Ectodermal cell (in vitro differentiated cells): Measurements from ENCODE around the gene PCDHB14. TPM values are rescaled to one million over a fixed set of nuclear protein-coding genes. Genes with fewer than 3 reads are reported as not detected.
"Not testable (repeated sequence)": the region's sequence is repeated elsewhere in the genome, so short reads cannot be mapped to it uniquely, and the experiment has no call there.

ENCODE experiments used
- H3K27ac ChIP-seq: 2 replicates; pipeline ENCODE4 v1.7.0; 2013; ENCODE audit warnings: mild to moderate bottlenecking, low read depth, low read length; ENCODE audit not compliant: insufficient read depth, poor library complexity, severe bottlenecking
- H3K27me3 ChIP-seq: 2 replicates; pipeline ENCODE4 v1.7.0; 2013; ENCODE audit warnings: mild to moderate bottlenecking, low read length; ENCODE audit not compliant: insufficient read depth, control insufficient read depth, poor library complexity, severe bottlenecking
- H3K36me3 ChIP-seq: one replicate; pipeline ENCODE4 v1.7.0; 2013; ENCODE audit warnings: low read length; ENCODE audit not compliant: control insufficient read depth, insufficient read depth
- H3K4me1 ChIP-seq: one replicate; pipeline ENCODE4 v1.7.0; 2013; ENCODE audit warnings: low read length; ENCODE audit not compliant: control insufficient read depth, insufficient read depth
- H3K4me3 ChIP-seq: 2 replicates; pipeline ENCODE4 v1.7.0; 2013; ENCODE audit warnings: low read depth, low read length, control low read depth; ENCODE audit not compliant: insufficient read depth
- H3K9me3 ChIP-seq: 2 replicates; pipeline ENCODE4 v1.7.0; 2013; ENCODE audit warnings: mild to moderate bottlenecking, low read length, moderate library complexity; ENCODE audit not compliant: control insufficient read depth
- WGBS, 2 experiments: methylation state at CpG; one replicate each; pipeline ENCODE4 v1.1.7; 2013; ENCODE audit warnings: missing lambda C conversion rate in 2 of 2; 5-methylcytosine and 5-hydroxymethylcytosine counted together
- polyA plus RNA-seq, 4 experiments: library from polyadenylated mRNA; stranded (reverse); fragments of 50-300 nt; gene quantifications; one replicate each; pipeline ENCODE4 v1.2.3, GENCODE V29; 2013

The PCDHB14 gene
- 5.0 TPM for polyA plus RNA-seq (2013, experiment 1 of 4)
- polyA plus RNA-seq (2013, experiment 2 of 4), result 4.8 TPM
- polyA plus RNA-seq (2013, experiment 3 of 4), result 4.3 TPM
- 5.8 TPM for polyA plus RNA-seq (2013, experiment 4 of 4)

DNA sequence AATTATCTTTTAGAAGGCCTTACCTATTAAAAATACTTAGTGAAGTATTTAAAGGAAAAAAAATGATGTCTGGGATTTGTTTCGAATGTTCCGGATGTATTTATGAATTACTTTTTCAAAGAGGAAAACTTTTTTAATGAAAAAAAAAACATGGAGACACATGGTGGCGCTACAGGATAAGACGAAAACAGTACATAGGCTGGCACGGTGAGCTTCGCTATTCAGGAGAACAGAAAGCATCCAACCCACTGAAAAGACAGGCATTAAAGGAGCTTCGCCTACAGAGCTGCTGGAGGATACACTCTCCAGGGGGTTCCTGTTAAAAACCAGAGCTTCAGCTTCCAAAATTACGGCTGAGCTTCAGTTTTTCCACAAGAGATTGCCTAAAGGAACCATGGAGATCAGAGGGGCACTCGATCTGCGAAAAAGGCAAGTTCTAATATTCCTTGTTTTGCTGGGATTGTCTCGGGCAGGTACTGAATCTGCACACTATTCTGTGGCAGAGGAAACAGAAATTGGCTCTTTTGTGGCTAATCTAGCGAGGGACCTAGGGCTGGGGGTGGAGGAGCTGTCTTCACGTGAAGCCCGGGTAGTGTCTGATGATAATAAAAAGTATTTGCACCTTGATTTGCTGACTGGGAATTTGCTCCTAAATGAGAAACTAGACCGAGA lies at the start of gene PCDHB14:
TSS of gene PCDHB14 (plus strand) at position 232 of the 672 bp plus-strand sequence. CDS start at position 395, 163 bp downstream.
- no peaks in the 10 kb centered on the region for H3K36me3 ChIP-seq
- no peaks in the 10 kb centered on the region for H3K27me3 ChIP-seq
- H3K27ac ChIP-seq, result no peak within 1 kb of the TSS
- no peaks in the 10 kb centered on the region for H3K9me3 ChIP-seq
- WGBS, 2 experiments, result 46 to 47% methylated on average over 15 of the region's 15 CpGs
- H3K4me1 ChIP-seq, result no peaks in the 10 kb centered on the region
- H3K4me3 ChIP-seq, result peak within 1 kb of the TSS; percentile 14

DNA sequence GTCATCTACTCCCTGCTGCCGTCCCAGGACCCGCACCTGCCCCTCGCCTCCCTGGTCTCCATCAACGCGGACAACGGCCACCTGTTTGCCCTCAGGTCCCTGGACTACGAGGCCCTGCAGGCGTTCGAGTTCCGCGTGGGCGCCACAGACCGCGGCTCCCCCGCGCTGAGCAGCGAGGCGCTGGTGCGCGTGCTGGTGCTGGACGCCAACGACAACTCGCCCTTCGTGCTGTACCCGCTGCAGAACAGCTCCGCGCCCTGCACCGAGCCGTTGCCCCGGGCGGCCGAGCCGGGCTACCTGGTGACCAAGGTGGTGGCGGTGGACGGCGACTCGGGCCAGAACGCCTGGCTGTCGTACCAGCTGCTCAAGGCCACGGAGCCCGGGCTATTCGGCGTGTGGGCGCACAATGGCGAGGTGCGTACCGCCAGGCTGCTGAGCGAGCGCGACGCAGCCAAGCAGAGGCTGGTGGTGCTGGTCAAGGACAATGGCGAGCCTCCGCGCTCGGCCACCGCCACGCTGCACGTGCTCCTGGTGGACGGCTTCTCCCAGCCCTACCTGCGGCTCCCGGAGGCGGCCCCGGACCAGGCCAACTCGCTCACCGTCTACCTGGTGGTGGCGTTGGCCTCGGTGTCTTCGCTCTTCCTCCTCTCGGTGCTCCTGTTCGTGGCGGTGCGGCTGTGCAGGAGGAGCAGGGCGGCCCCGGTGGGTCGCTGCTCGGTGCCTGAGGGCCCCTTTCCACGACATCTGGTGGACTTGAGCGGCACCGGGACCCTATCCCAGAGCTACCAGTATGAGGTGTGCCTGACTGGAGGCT lies 48.6 kb upstream of the PCDHB14 start:
- not testable (repeated sequence) for H3K4me3 ChIP-seq, H3K27ac ChIP-seq, H3K4me1 ChIP-seq, H3K27me3 ChIP-seq, H3K36me3 ChIP-seq, H3K9me3 ChIP-seq
- 95% methylated on average over 79 of the region's 79 CpGs for WGBS, 2 experiments

DNA sequence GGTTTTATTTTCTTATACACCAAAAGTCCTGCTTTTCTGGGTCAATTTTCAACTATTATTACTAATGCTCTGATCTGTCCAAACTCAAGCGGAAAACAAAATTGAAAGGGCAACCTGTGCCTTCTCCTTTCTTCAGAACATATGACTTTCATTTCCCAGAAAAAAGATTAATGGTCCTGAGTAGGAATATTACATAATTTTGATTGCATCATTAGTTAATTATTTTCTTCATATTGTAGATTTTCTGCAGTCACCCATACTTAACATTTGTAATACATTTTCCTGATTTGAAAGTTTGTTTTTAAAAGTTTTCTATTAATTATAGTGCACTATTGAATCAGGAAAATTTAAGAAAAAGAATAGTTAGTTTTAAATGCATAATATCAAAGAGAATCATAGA lies 47.2 kb upstream of the PCDHB14 start:
- WGBS, 2 experiments, result 95 to 100% methylated on average over 1 of the region's 1 CpG
- Histone ChIP-seq H3K36me3 (no peaks in the 10 kb centered on the region), H3K4me3 (no peak overlapping the region), H3K27ac (no peak overlapping the region), H3K9me3 (no peaks in the 10 kb centered on the region), H3K4me1 (no peaks in the 10 kb centered on the region), H3K27me3 (no peaks in the 10 kb centered on the region)

DNA sequence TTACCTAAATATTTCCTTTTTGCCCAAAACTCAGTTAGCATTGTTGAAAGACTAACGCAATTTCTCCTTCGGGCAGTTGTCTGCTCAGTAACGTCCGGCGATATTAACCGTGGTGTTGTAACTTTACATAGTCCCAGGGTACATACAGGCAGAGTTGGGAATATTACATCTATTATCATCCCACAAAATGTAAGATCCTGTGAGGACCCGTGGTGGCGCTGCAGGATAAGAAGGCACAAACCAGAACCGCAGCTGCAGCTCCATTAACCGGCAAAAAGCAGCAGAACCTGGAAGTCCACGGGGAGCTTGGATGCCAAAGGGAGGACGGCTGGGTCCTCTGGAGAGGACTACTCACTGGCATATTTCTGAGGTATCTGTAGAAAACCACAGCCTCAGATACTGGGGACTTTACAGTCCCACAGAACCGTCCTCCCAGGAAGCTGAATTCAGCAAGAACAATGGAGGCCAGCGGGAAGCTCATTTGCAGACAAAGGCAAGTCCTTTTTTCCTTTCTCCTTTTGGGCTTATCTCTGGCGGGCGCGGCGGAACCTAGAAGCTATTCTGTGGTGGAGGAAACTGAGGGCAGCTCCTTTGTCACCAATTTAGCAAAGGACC lies 45.5 kb upstream of the PCDHB14 start, which contains the start of gene PCDHB8:
TSS of gene PCDHB8 (plus strand) at position 214 of the 615 bp plus-strand sequence. CDS start at position 459, 245 bp downstream.
- H3K4me3 ChIP-seq, H3K36me3 ChIP-seq, H3K9me3 ChIP-seq, H3K27ac ChIP-seq, H3K4me1 ChIP-seq, H3K27me3 ChIP-seq: not testable (repeated sequence)
- WGBS, 2 experiments, result 84 to 86% methylated on average over 12 to 14 of the region's 18 CpGs

DNA sequence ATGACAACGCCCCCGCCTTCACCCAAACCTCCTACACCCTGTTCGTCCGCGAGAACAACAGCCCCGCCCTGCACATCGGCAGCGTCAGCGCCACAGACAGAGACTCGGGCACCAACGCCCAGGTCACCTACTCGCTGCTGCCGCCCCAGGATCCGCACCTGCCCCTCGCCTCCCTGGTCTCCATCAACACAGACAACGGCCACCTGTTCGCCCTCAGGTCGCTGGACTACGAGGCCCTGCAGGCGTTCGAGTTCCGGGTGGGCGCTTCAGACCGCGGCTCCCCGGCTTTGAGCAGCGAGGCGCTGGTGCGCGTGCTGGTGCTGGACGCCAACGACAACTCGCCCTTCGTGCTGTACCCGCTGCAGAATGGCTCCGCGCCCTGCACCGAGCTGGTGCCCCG lies 43.8 kb upstream of the PCDHB14 start:
- H3K4me3 ChIP-seq, H3K27me3 ChIP-seq, H3K27ac ChIP-seq, H3K4me1 ChIP-seq, H3K36me3 ChIP-seq, H3K9me3 ChIP-seq: not testable (repeated sequence)
- 94 to 96% methylated on average over 26 to 27 of the region's 39 CpGs for WGBS, 2 experiments

DNA sequence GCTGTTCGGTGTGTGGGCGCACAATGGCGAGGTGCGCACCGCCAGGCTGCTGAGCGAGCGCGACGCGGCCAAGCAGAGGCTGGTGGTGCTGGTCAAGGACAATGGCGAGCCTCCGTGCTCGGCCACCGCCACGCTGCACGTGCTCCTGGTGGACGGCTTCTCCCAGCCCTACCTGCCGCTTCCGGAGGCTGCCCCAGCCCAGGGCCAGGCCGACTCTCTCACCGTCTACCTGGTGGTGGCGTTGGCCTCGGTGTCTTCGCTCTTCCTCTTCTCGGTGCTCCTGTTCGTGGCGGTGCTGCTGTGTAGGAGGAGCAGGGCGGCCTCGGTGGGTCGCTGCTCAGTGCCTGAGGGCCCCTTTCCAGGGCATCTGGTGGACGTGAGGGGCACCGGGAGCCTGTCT lies 43.3 kb upstream of the PCDHB14 start:
- not testable (repeated sequence) for H3K27ac ChIP-seq, H3K4me3 ChIP-seq, H3K9me3 ChIP-seq, H3K27me3 ChIP-seq, H3K4me1 ChIP-seq, H3K36me3 ChIP-seq
- 93% methylated on average over 29 to 31 of the region's 32 CpGs for WGBS, 2 experiments

DNA sequence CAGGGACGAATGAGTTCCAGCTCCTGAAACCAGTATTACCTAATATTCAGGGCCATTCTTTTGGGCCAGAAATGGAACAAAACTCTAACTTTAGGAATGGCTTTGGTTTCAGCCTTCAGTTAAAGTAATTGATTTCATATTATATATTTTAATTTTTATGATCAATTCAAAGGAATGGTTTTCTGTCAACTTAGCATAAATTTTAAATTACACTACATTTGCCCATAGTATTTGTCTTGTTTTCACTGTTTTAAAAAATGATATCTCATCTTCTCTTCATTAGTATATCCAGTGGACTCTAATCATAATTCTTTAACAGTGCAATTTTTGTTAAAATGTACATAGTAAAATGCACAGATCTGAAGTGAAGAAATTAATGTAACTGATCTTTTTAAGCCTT lies 42.8 kb upstream of the PCDHB14 start:
- Histone ChIP-seq H3K27me3 (no peaks in the 10 kb centered on the region), H3K36me3 (no peaks in the 10 kb centered on the region), H3K9me3 (no peaks in the 10 kb centered on the region), H3K4me3 (no peak overlapping the region), H3K4me1 (no peaks in the 10 kb centered on the region), H3K27ac (no peak overlapping the region)
- 74 to 84% methylated on average over 1 of the region's 1 CpG for WGBS, 2 experiments

DNA sequence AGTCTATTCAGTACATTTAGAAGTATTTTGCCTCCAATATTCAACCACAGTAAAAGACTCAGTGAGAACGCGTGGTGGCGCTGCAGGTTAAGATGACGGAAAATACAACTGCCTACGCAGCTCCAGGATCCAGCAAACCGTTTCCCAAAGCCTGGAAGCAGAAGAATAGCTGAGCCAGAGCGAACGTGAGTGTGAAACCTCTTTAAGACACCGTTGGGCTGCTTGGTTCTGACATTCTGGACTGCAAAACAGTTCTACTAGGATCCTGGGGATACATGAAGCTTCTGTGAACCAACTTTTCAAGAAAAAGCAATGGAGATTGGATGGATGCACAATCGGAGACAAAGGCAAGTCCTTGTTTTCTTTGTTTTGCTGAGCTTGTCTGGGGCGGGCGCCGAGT lies 40.9 kb upstream of the PCDHB14 start, which contains the start of gene PCDHB16:
TSS of gene PCDHB16 (plus strand) at position 140 of the 400 bp plus-strand sequence. CDS start at position 313, 173 bp downstream.
- H3K9me3 ChIP-seq, result no peaks in the 10 kb centered on the region
- no peaks in the 10 kb centered on the region for H3K4me1 ChIP-seq
- no peaks in the 10 kb centered on the region for H3K36me3 ChIP-seq
- no peak within 1 kb of the TSS for H3K27ac ChIP-seq
- H3K4me3 ChIP-seq, result peak within 1 kb of the TSS; percentile 14
- 55 to 60% methylated on average over 13 of the region's 13 CpGs for WGBS, 2 experiments
- H3K27me3 ChIP-seq, result no peaks in the 10 kb centered on the region

DNA sequence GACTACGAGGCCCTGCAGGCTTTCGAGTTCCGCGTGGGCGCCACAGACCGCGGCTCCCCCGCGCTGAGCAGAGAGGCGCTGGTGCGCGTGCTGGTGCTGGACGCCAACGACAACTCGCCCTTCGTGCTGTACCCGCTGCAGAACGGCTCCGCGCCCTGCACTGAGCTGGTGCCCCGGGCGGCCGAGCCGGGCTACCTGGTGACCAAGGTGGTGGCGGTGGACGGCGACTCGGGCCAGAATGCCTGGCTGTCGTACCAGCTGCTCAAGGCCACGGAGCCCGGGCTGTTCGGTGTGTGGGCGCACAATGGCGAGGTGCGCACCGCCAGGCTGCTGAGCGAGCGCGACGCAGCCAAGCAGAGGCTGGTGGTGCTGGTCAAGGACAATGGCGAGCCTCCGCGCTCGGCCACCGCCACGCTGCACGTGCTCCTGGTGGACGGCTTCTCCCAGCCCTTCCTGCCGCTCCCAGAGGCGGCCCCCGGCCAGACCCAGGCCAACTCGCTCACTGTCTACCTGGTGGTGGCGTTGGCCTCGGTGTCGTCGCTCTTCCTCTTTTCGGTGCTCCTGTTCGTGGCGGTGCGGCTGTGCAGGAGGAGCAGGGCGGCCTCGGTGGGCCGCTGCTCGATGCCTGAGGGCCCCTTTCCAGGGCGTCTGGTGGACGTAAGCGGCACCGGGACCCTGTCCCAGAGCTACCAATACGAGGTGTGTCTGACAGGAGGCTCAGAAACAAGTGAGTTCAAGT lies 38.9 kb upstream of the PCDHB14 start:
- H3K4me1 ChIP-seq, H3K27ac ChIP-seq, H3K9me3 ChIP-seq, H3K27me3 ChIP-seq, H3K4me3 ChIP-seq, H3K36me3 ChIP-seq: not testable (repeated sequence)
- WGBS, 2 experiments, result 92 to 93% methylated on average over 47 to 56 of the region's 69 CpGs
